Calu3 (cell line): ENCODE measurements around the gene LCK. TPM values are rescaled to one million over a fixed set of nuclear protein-coding genes. Genes with fewer than 3 reads are reported as not detected.

ENCODE experiments used
- BruUV-seq: library from RNA; stranded (reverse); fragments of 400-500 nt; replicated peaks from 2 replicates; lab custom pipeline; 2021; lab: Mats Ljungman, UMichigan
- CTCF ChIA-PET: fragments of 300-600 bp; sonication (Branson Sonifier 250); formaldehyde crosslinking; loops from one replicate; lab custom pipeline; 2022; ENCODE audit warnings: antibody characterized with exemption; lab: Charles Lee
- DNase-seq: peaks from one replicate; pipeline ENCODE4 v3.0.0; 2022
- H3K27ac Mint-ChIP-seq: one replicate; pipeline ENCODE4 v1.8.0; 2022; ENCODE audit warnings: mixed read lengths; ENCODE audit not compliant: unreplicated experiment
- H3K27me3 Mint-ChIP-seq: one replicate; pipeline ENCODE4 v1.8.0; 2022; ENCODE audit warnings: mixed read lengths; ENCODE audit not compliant: unreplicated experiment
- H3K36me3 Mint-ChIP-seq: one replicate; pipeline ENCODE4 v1.8.0; 2022; ENCODE audit warnings: mild to moderate bottlenecking, moderate library complexity, mixed read lengths; ENCODE audit not compliant: insufficient read depth, unreplicated experiment
- H3K4me1 Mint-ChIP-seq: one replicate; pipeline ENCODE4 v1.8.0; 2022; ENCODE audit warnings: mild to moderate bottlenecking, low read depth, mixed read lengths; ENCODE audit not compliant: unreplicated experiment
- H3K4me3 Mint-ChIP-seq: one replicate; pipeline ENCODE4 v1.8.0; 2022; ENCODE audit warnings: mild to moderate bottlenecking, low read depth, moderate library complexity, mixed read lengths; ENCODE audit not compliant: unreplicated experiment
- H3K9me3 Mint-ChIP-seq: one replicate; pipeline ENCODE4 v1.8.0; 2022; ENCODE audit warnings: low read depth, mixed read lengths; ENCODE audit not compliant: unreplicated experiment
- intact Hi-C: fragments of 100-400 bp; cut with micrococcal nuclease; formaldehyde crosslinking; loops from one replicate; pipeline ENCODE4 v1.10.0; 2022; ENCODE audit not compliant: unreplicated experiment
- total RNA-seq: library from RNA; stranded (reverse); gene quantifications from 2 replicates; pipeline ENCODE4 v1.2.3, GENCODE V29; 2022
- TF ChIP-seq, protein P1 (sequence below): fragments of 200-600 bp; IDR thresholded peaks from one replicate; pipeline ENCODE4 v1.8.0; 2022; ENCODE audit warnings: antibody characterized with exemption; ENCODE audit not compliant: unreplicated experiment

The LCK gene
- total RNA-seq, 1 experiment from 2014 or later, result 0.66 TPM

DNA sequence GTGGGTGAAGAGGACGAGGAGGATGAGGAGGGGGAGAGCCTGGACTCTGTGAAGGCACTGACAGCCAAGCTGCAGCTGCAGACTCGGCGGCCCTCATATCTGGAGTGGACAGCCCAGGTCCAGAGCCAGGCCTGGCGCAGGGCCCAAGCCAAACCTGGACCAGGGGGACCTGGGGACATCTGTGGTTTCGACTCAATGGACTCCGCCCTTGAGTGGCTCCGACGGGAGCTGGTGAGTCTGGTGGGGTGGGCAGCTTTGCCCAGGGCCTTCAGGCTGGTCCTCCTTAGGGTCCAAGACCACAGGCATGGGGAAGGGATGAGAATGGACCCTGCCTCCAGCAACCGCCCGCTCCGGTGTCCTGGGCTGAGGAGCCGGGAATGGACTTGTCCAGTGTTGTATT is 3.6 kb upstream of the LCK start:
- intact Hi-C loops, result loop anchor here (10.0 kb wide), 1 partner anchor 47 kb away; the partner anchor contains the start of gene HDAC1
- Mint-ChIP-seq H3K27me3 (no peaks in the 10 kb centered on the region), H3K4me3 (no peak overlapping the region), H3K9me3 (no peaks in the 10 kb centered on the region), H3K36me3 (no peaks in the 10 kb centered on the region), H3K4me1 (peaks cover 9% of the 10 kb centered on the region), H3K27ac (no peak overlapping the region)
- CTCF ChIA-PET, result no interaction called here
- TF ChIP-seq, protein P1, sequence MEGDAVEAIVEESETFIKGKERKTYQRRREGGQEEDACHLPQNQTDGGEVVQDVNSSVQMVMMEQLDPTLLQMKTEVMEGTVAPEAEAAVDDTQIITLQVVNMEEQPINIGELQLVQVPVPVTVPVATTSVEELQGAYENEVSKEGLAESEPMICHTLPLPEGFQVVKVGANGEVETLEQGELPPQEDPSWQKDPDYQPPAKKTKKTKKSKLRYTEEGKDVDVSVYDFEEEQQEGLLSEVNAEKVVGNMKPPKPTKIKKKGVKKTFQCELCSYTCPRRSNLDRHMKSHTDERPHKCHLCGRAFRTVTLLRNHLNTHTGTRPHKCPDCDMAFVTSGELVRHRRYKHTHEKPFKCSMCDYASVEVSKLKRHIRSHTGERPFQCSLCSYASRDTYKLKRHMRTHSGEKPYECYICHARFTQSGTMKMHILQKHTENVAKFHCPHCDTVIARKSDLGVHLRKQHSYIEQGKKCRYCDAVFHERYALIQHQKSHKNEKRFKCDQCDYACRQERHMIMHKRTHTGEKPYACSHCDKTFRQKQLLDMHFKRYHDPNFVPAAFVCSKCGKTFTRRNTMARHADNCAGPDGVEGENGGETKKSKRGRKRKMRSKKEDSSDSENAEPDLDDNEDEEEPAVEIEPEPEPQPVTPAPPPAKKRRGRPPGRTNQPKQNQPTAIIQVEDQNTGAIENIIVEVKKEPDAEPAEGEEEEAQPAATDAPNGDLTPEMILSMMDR, result no peak
- DNase-seq, result no peak
- BruUV-seq, result no TSS peak

DNA sequence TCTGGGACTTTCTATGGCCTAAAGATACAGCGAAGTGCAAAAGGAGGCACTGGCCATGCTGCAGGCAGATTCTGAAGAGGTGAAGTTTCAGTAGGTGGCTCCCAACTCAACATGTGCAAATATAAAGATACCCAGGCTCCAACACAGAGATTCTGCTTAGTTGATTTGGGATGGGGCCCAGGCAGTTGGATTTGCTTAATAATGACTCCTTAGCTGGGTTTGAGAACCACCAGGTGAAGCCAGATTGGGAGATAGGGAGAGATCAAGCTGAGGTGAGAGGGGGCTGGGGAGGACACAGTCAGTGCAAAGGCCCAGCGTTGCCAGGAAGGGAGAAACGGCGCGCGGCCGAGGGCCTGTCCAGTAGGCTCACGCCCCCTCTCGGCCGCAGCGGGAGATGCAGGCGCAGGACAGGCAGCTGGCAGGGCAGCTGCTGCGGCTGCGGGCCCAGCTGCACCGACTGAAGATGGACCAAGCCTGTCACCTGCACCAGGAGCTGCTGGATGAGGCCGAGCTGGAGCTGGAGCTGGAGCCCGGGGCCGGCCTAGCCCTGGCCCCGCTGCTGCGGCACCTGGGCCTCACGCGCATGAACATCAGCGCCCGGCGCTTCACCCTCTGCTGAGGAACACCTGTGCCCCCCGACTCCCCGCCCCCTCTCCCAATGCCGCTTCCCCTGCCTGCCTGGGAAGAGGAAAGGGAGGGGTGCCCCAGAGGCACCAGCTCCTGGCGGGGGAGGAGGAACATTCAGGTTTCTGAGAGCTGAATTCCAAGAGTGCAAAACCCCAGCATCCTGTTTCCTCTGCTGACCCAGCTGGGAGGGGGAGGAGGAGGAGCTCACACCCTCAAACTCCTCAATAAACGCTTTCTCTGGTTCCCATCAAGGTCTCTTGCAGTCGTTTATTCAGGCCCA is 2.8 kb upstream of the LCK start:
- intact Hi-C loops, result loop anchor here (10.0 kb wide), 1 partner anchor 47 kb away; the partner anchor contains the start of gene HDAC1
- Mint-ChIP-seq H3K27me3 (no peaks in the 10 kb centered on the region), H3K27ac (no peak overlapping the region), H3K4me3 (no peak overlapping the region), H3K36me3 (no peaks in the 10 kb centered on the region), H3K9me3 (no peaks in the 10 kb centered on the region), H3K4me1 (peaks cover 9% of the 10 kb centered on the region)
- CTCF ChIA-PET, result interaction anchor here (0.6 to 0.7 kb wide), 2 partner anchors 10 to 849 kb away, joined by 3 read pairs; no protein-coding TSS in a partner anchor
- TF ChIP-seq, protein P1, result no peak
- BruUV-seq, result no TSS peak
- DNase-seq, result no peak

DNA sequence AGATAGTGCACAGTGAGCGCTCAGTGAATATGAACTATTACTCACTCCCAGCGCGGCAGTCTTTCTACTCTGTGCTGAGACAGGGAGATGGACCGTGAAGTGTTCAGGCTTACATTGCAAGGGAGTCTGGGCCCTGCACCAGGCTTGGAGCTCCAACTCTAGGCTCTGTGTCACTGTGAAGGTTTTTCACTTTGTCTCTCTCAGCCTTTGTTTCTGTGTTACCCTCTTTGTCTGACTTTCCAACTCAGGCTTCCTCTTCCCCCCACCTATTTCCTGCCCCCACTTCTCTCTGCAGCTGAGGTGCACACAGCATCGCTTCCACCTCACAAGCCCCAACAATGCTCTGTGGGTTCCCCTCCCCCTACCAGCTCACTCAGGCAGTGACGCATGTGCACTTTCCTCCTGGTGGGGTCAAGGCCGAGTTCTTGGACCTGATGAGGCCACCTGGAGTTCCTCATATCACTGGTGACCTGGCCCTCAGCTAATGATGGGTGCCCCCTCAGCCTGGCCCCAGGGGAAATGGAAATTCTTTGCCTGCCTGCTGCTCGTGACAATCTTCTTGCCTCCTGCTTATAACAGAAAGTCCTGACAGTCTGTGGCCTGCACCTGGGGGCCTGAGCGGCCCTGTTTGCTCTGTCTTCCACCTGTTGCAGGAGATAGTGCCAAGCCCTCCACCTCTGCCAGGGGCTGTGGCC is 1.1 kb upstream of the LCK start:
- no peak for DNase-seq
- Mint-ChIP-seq H3K4me3 (no peak overlapping the region), H3K27ac (no peak overlapping the region), H3K36me3 (no peaks in the 10 kb centered on the region), H3K9me3 (no peaks in the 10 kb centered on the region), H3K27me3 (no peaks in the 10 kb centered on the region), H3K4me1 (peaks cover 9% of the 10 kb centered on the region)
- no TSS peak for BruUV-seq
- TF ChIP-seq, protein P1, result no peak
- intact Hi-C loops, result loop anchor here (10.0 kb wide), 1 partner anchor 45 kb away; the partner anchor contains the start of gene HDAC1
- CTCF ChIA-PET, result interaction anchor here (0.6 to 1.2 kb wide), 2 partner anchors 9 to 72 kb away, joined by 3 read pairs; no protein-coding TSS in a partner anchor
